GM12875 (cell line): ENCODE results near the gene ADGRF1.

ENCODE experiments used
- H3K4me3 ChIP-seq: one replicate; pipeline ENCODE4 v1.5.1; 2011; ENCODE audit warnings: low read depth, low read length, control low read depth
- CTCF ChIP-seq: IDR thresholded peaks from 2 replicates; pipeline ENCODE4 v1.5.1; 2011; ENCODE audit warnings: low read depth, mild to moderate bottlenecking, control low read depth, inconsistent platforms, low read length, moderate library complexity, borderline replicate concordance; ENCODE audit not compliant: insufficient read depth

The ADGRF1 gene

GRCh38 chr6:47031656-47032055 lies 10.5 kb downstream of the ADGRF1 start:
- no peak for TF ChIP-seq CTCF
- H3K4me3 ChIP-seq: no peak overlapping the region

- H3K4me3 ChIP-seq: no peak overlapping the region
- TF ChIP-seq CTCF: no peak
These were observed 12.1 kb downstream of the ADGRF1 start for GRCh38 chr6:47029865-47030561.

DNA sequence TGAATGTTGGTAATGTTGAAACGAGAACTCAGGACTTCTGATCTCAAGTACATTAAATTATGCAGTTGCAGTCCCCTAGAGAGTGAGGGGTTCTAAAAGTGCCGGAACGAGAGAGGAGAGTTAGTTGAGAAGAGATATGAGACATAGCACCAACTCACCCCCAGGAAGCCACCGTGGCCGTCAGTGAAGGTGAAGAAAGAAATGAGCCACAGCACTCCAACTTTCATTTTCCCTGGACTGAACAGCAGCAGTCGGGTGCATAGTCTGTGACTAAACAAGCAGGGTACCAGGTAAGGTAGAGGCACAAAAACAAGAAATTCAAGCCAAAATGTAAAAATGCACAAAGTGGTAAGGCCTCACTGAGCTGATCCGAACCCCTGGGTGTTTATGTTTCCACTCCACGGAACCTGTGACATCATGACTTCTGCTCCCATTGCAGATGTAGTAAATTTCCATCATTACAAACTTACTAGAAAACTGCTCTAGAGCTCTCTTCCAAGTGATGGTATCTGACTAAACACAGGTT lies 13.2 kb downstream of the ADGRF1 start:
- no peak for TF ChIP-seq CTCF

DNA sequence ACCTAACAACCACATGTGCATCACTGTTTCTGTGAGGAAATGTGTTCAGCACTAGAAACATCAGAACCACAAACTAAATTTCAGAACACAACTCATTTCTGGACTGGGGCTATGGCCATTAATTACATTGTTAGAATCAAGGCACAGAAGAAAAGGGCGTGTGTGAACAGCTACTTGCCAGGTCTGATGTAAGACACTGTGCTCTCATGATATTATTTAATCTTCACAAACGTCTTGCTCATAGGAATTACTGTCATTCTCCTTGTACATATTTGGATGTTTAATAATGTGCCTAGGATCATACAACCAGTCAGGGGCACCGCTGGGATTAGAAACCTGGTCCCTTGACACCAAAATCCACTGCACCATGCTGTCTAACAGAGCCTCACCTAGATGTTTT lies 14.8 kb downstream of the ADGRF1 start:
- TF ChIP-seq CTCF: no peak
- no peak overlapping the region for H3K4me3 ChIP-seq

More for the DNA sequence above, 13.2 kb downstream of the ADGRF1 start:
- no peak overlapping the region for H3K4me3 ChIP-seq

GRCh38 chr6:47026679-47027078 lies 15.5 kb downstream of the ADGRF1 start:
- no peak overlapping the region for H3K4me3 ChIP-seq
- TF ChIP-seq CTCF: no peak

DNA sequence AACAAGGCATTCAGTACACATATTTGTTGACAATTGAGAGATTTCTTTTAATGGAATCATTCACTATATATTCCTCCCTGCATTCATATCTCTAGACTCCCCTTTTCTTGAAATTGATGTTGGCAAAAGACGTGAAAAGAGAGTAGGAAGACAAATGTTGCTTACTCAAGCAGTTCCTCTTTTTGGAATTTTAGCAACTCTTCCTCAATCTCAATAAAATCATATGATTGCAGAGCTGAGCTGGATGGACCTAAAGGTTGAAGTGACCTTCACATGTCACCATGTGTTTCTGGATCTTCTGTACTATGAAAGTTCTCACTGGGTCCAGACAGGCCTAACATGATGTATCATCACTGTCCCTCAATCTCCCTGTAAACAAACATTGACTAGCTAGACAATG lies 18.6 kb downstream of the ADGRF1 start:
- H3K4me3 ChIP-seq: no peak overlapping the region
- TF ChIP-seq CTCF: no peak

DNA sequence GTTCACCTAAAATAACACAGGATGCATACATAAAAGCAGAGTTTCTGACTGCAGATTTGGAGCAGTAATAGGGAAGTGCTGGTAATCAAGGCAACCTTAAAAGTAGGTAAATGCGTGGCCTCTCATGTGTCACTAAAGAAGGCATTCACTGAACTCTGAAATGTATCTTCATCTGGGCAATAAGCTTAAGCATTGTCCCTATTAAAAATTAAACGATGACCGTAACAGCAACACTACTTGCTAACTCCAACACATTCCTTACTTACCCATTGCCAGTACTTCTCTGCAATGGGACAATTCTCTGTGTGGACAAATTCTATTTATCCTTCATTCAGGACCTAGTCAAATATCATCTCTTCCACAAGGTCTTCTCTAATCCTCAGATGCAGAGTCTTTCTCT lies 19.9 kb downstream of the ADGRF1 start:
- no peak overlapping the region for H3K4me3 ChIP-seq
- TF ChIP-seq CTCF: no peak
